COLO668 (cell line): ENCODE results near the gene PNLIPRP1.

Experiments used
- DNase-seq: peaks from one replicate; lab custom pipeline; 2025; ENCODE audit not compliant: unreplicated experiment; lab: John Stamatoyannopoulos, UW

PNLIPRP1 gene

DNA sequence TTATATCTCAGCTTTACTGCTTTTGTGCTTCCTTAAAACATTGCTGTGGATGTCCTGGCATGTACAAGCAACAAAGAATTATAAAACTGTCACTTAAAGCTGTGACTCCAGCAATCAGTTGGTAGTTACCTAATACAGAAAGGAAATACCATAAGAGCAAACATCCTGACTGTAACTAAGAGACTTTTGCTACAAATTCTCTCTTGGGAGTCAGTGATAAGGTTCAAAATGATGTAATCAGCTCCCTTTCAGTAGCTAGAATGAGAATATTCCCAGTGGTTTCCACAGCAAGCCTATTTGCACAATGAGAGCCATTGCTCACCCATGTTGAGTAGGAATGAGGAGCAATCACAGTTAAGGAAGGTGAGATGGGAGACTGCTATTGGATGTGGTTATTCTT is 7.6 kb downstream of the PNLIPRP1 start:
- DNase-seq, result no peak

GRCh38 chr10:116599991-116600390 is 9.2 kb downstream of the PNLIPRP1 start:
- DNase-seq, result no peak

DNA sequence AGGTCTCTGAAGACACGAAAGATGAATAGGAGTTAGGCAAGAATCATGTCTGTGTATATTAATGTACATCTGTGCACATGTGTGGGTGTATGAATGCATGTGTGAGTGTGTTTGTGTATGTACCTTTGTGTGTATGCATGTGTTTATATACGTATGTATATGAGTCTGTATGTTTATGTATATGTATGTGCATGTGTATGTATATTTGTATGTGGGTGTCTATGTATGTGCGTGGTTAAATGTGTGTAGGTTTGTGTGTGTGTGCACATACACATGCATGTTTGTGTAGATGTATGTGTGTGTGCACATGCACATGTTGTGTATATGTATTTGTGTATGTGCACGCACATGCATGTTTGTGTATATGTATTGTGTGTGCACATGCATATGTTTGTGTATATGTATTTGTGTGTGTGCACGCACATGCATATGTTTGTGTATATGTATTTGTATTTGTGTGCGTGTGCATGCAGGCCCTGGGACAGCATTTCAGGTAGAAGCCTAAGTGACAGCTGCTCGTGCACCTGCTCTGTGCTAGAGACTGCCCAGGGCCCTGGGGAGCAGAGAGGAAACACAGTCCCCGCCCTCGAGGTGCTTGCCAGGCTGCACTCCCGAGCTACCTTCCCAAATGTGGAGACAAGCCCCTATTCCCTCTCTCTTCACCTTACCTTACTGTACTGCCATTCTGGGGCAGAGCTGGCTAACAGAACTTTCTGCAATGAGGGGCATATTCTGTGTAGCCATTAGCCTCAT is 12.1 kb downstream of the PNLIPRP1 start:
- no peak for DNase-seq

GRCh38 chr10:116606061-116606483 is 15.3 kb downstream of the PNLIPRP1 start:
- no peak for DNase-seq

DNA sequence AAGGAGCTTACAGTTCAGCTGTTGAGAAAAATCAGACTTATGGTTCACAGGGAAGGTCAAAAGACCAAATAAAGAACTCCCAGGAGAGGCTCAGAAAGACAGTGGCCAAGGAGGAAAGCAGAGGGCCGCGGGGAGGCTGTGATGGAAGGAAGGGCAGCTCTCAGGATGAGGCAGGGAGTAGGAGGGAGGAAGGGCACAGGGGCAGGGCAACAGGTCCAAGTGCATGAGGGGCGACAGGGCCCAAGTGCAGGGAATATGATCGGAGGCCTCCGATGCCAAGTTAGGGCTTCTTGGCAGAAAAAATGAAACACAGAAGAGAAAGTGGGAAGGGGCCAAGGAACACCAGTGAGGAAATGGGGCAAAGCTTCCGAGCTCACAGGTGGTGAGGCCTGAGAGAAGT is 16.6 kb downstream of the PNLIPRP1 start:
- no peak for DNase-seq

DNA sequence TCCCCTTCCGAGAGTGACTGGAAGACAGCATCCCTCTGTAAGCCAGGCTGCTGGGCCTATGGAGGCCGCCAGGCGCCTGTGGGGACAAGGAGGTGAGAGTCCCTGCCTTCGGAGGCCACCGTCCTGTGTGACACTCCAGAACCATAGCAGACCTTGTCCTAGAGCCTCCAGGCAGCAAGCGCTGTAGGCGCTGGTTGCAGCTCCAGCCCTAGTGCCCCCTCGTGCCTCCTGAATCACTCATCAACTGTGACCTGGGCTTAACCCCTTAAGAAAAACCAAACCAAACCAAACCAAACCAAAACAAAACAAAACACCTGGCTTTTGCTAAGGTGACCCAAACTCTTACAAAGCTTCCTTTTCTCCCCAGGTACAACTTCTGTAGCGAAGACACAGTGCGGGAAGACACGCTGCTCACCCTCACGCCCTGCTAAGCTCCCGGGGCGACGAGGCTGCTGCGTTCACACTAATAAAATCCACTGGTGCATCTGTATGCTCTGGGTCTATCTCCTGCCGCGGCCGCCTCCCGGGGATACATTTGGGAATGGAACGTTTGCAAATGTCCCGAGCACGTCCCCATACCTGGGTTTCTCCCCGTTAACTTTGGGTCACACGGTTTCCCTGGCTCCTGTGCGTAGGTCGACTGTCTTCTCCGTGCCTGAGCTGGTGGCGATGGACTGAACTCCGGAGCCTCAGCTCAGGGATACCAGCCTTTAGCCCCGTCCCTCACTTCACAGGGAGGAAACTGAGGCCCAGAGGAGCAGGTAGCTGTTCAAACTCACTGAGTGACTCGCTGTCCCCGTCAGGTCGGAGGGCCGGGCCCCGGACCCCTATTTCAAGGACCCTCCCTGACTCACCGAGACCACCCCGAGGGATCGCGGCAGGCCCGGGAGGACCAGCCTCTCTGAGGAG is 18.2 kb downstream of the PNLIPRP1 start:
- DNase-seq, result no peak

GRCh38 chr10:116610443-116611152 is 19.8 kb downstream of the PNLIPRP1 start:
- DNase-seq, result no peak

- DNase-seq, result no peak
Measured at GRCh38 chr10:116611153-116611545, 20.4 kb downstream of the PNLIPRP1 start.

- DNase-seq, result no peak
Measured at GRCh38 chr10:116612107-116612769, 21.5 kb downstream of the PNLIPRP1 start.

DNA sequence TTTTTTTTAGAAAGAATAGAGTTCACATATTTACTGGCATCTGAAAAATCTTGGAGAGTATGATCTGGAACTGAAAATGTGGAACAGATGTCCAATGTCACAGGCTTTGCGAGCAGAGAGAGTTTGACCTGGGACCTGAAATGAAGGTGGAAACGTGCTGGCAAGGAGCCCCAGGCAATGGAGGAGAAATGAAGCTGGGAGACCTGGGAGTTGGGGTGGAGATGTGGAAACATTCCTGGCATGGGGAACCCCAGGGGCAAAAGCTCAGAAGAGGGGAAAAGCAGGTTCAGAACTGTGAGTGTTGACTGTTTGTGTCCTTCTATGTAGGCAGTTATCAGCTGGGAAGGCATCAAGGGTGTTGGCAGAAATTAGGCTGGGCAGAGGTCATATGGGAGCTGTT is 22.7 kb downstream of the PNLIPRP1 start:
- DNase-seq, result no peak

DNA sequence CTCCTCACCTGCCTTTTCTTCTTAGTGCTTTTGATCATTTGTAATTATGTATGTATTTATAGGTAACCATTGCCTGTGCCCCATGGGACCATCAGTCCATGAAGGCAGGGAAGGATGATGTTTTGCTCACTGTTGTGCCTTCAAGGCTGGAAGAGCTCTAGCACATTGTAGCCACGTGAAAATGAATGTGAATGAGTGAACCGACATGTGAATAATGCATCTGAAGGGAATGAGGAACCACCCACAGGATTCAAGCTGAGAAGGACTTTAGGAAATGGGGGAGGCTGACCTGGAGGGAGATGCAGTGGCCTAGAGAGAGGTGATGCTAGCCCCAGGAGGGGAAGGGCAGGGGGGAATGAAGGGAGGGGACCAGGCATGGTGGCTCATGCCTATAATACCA is 24.0 kb downstream of the PNLIPRP1 start:
- no peak for DNase-seq

- no peak for DNase-seq
Measured at GRCh38 chr10:116615199-116615776, 24.5 kb downstream of the PNLIPRP1 start.

- DNase-seq, result no peak
Measured at GRCh38 chr10:116620423-116621400, 30.0 kb downstream of the PNLIPRP1 start, which contains the start of gene PNLIPRP2. Gene PNLIPRP2 (plus strand): TSS chr10:116620953.

GRCh38 chr10:116621476-116621875 is 30.7 kb downstream of the PNLIPRP1 start:
- DNase-seq, result no peak

DNA sequence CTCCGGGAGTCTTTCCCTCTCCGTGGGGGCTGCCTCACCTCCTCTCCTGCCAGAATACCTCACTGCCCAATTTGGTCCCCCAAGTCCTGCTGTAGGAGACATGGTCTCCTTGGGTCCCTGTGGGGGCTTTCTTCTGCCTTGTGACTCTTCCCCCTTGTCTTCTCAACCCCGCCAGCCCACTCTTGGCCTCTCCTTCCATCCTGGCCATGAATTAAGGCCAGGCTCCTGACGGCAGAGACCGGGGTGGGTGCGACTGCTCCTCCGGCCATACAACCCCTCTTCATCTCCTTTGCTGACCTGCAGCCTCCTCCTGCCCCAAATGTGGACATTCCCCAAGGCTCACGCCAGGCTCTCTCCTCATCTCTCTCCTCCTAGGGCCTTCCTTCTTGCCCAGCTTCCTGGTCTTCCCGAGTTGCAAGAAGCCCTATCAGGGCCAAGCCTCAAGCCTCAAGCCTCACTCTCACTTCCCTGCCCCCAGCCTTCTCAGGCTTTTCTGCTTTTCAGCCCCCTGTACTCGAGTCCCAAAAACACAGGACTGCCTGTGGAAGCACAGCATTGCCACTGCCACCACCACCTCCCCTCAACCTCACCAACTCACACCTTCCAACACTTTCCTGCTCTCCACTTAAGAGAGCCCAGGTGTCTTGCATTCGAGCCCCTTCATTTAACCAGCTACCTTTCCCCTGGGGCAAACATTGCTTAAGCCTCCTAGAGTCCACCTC is 31.3 kb downstream of the PNLIPRP1 start:
- DNase-seq, result no peak

DNA sequence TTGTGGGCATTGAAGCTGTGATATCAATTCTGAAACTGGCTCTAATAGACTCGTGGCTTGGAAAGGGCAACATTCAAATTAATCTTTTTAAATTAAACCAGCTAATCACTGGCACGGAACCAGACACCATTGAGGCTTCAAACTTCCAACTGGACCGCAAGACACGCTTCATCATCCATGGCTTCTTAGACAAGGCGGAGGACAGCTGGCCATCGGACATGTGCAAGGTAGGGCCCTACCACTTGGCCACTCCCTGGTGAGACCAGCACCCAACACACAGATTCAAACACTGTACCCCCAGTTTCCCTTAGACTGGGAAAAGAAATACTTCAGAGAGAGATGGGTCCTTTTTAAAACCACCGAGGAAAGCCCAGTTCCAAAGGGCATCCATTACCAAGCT is 35.1 kb downstream of the PNLIPRP1 start:
- no peak for DNase-seq

DNA sequence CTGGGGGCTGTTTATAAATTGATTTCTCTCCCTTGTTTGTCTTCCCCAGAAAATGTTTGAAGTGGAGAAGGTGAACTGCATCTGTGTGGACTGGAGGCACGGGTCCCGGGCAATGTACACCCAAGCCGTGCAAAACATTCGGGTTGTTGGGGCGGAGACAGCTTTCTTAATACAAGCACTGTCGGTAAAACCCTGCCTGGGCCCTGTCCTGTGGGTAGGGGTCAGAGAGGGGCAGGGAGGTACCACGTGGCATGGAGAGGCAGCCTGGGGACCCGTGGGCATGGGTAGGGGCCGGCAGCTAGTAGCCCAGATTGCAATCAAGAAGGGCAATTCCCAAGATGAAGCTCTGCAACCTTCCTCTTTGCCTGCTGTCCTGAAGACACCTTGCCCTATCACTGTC is 36.1 kb downstream of the PNLIPRP1 start:
- no peak for DNase-seq

GRCh38 chr10:116627386-116627933 is 36.7 kb downstream of the PNLIPRP1 start:
- no peak for DNase-seq
